OCI-LY3 (cell line): Measurements from ENCODE around the gene KRTAP6-2.

Experiments used
- H2AFZ ChIP-seq: fragments of 200-600, 300-600 bp; shearing (Covaris generic); 2 replicates; pipeline ENCODE4 v1.6.0; 2014; ENCODE audit warnings: antibody characterized with exemption, low read depth, low read length
- H3K27ac ChIP-seq: fragments of 200-600, 300-600 bp; sonication (generic); 2 replicates; pipeline ENCODE4 v1.5.1; 2014; ENCODE audit warnings: mild to moderate bottlenecking, low read length, moderate library complexity, mixed read lengths
- H3K27me3 ChIP-seq: fragments of 200-600, 300-600 bp; sonication (generic); 2 replicates; pipeline ENCODE4 v1.6.1; 2014; ENCODE audit warnings: low read depth, low read length, mixed read lengths
- H3K36me3 ChIP-seq: fragments of 200-600, 300-600 bp; sonication (generic); replicated peaks from 2 replicates; pipeline ENCODE3; 2014; ENCODE audit warnings: low read depth, low read length, mixed read lengths
- H3K4me1 ChIP-seq: fragments of 300-600, 200-600 bp; sonication (generic); 2 replicates; pipeline ENCODE4 v1.6.1; 2014; ENCODE audit warnings: low read length, mixed read lengths
- H3K4me2 ChIP-seq: fragments of 200-600, 300-600 bp; sonication (generic); 2 replicates; pipeline ENCODE4 v1.6.1; 2014; ENCODE audit warnings: low read length, mixed read lengths
- H3K4me3 ChIP-seq: fragments of 300-600, 200-600 bp; sonication (generic); 2 replicates; pipeline ENCODE4 v1.5.1; 2014; ENCODE audit warnings: antibody characterized with exemption, mild to moderate bottlenecking, low read length, moderate library complexity
- H3K79me2 ChIP-seq: fragments of 300-600, 200-600 bp; shearing (Covaris generic); 2 replicates; pipeline ENCODE4 v1.6.1; 2014; ENCODE audit warnings: mild to moderate bottlenecking, low read length, mixed read lengths
- H3K9ac ChIP-seq: fragments of 300-600, 200-600 bp; shearing (Covaris generic); 2 replicates; pipeline ENCODE4 v1.6.0; 2014; ENCODE audit warnings: mild to moderate bottlenecking, low read length, moderate library complexity
- H3K9me3 ChIP-seq: fragments of 200-600, 300-600 bp; shearing (Covaris generic); 2 replicates; pipeline ENCODE4 v1.6.1; 2014; ENCODE audit warnings: low read length, mixed read lengths; ENCODE audit not compliant: insufficient read depth
- H4K20me1 ChIP-seq: fragments of 200-600, 300-600 bp; sonication (generic); 2 replicates; pipeline ENCODE4 v1.6.1; 2016; ENCODE audit warnings: low read length, mixed read lengths; ENCODE audit not compliant: insufficient read depth
- EZH2phosphoT487 ChIP-seq: fragments of 200-600 bp; shearing (Covaris generic); IDR thresholded peaks from 2 replicates; pipeline ENCODE4 v1.6.1; 2018; ENCODE audit warnings: antibody characterized with exemption, mixed run types, low read depth
- TF ChIP-seq, protein P1 (sequence below): fragments of 200-600, 300-600 bp; sonication (generic); IDR thresholded peaks from 2 replicates; pipeline ENCODE4 v1.5.1; 2014; ENCODE audit warnings: antibody characterized with exemption, low read length, low read depth

Gene KRTAP6-2

DNA sequence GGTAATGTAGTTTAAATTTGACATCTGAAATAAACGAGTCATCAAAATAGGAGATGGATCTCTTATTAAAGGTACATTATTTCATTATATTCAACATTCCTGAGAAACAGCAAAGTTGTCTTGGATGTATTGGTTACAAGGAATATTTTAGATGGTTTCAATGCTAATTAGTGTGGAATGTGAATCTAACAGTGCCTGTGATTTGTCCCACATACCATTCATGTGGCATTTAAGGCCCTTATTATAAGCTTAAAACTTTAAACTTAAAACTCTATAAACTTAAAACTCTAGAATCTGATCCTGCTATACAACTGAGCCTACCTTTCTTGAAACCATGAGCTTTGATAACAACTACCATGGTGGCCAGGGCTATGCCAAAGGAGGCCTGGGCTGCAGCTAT is 2.1 kb upstream of the KRTAP6-2 start, which contains the start of gene KRTAP22-1:
KRTAP22-1 (plus strand) TSS at position 301 of the 400 bp plus-strand sequence.
- no peaks in the 10 kb centered on the region for H3K27me3 ChIP-seq
- no peak within 1 kb of the TSS for H2AFZ ChIP-seq

DNA sequence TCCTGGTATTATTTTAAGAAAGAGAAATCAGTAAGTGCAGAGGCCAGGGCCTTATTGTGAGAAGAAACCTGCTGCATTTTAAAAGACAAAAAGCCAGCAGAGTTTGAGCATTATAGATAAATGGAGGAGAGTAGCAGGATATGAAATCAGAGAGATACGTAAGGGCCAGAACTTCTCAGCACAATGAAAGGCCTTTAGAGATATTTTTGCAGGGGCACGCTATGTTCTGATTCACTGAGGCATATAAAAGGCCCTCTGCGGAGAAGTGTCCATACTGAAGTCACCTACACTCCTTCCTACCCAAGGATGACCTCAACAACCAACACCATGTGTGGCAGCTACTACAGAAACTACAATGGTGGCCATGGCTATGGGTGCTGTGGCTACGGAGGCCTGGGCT is 6.6 kb downstream of the KRTAP6-2 start, which contains the start of gene KRTAP6-3:
KRTAP6-3 (plus strand) TSS at position 301 of the 400 bp plus-strand sequence; CDS start at position 307, 6 bp downstream.
- Histone ChIP-seq H2AFZ (no peak within 1 kb of the TSS), H3K27me3 (no peaks in the 10 kb centered on the region), H3K9ac (no peak within 1 kb of the TSS), H4K20me1 (no peaks in the 10 kb centered on the region), H3K79me2 (no peaks in the 10 kb centered on the region), H3K36me3 (no peaks in the 10 kb centered on the region), H3K4me2 (no peak within 1 kb of the TSS), H3K27ac (no peak within 1 kb of the TSS), H3K9me3 (no peaks in the 10 kb centered on the region), H3K4me1 (no peaks in the 10 kb centered on the region), H3K4me3 (no peak within 1 kb of the TSS)
- TF ChIP-seq EZH2phosphoT487: no peak
- TF ChIP-seq, protein P1, sequence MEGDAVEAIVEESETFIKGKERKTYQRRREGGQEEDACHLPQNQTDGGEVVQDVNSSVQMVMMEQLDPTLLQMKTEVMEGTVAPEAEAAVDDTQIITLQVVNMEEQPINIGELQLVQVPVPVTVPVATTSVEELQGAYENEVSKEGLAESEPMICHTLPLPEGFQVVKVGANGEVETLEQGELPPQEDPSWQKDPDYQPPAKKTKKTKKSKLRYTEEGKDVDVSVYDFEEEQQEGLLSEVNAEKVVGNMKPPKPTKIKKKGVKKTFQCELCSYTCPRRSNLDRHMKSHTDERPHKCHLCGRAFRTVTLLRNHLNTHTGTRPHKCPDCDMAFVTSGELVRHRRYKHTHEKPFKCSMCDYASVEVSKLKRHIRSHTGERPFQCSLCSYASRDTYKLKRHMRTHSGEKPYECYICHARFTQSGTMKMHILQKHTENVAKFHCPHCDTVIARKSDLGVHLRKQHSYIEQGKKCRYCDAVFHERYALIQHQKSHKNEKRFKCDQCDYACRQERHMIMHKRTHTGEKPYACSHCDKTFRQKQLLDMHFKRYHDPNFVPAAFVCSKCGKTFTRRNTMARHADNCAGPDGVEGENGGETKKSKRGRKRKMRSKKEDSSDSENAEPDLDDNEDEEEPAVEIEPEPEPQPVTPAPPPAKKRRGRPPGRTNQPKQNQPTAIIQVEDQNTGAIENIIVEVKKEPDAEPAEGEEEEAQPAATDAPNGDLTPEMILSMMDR: no peak

More for the DNA sequence above, 2.1 kb upstream of the KRTAP6-2 start, which contains the start of gene KRTAP22-1:
- Histone ChIP-seq H3K36me3 (no peaks in the 10 kb centered on the region), H3K9me3 (no peaks in the 10 kb centered on the region), H3K79me2 (no peaks in the 10 kb centered on the region), H3K4me2 (no peak within 1 kb of the TSS), H3K27ac (no peak within 1 kb of the TSS), H3K9ac (no peak within 1 kb of the TSS), H3K4me1 (no peaks in the 10 kb centered on the region), H3K4me3 (no peak within 1 kb of the TSS), H4K20me1 (no peaks in the 10 kb centered on the region)
- TF ChIP-seq EZH2phosphoT487: no peak
- TF ChIP-seq, protein P1: no peak

DNA sequence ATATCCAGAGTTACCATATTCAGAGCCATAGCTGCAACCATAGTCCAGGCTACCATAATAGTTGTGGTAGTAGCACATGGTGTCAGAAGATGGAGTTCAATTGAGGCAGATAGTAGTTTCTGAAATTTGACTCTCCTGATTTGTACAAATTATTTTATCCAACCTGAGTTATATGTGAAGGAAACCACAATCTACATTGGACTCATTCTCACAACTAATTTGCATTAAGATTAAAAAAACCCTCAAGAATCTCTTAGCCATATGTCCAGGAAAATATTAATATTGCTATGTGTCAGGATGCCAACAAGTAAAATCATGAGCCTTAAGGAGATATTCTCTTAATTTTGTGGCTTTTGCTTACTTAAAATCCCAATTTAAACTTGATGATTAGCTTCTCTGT is 8.4 kb downstream of the KRTAP6-2 start, which contains the start of gene KRTAP22-2:
KRTAP22-2 (minus strand) TSS at position 101 of the 400 bp plus-strand sequence.
- Histone ChIP-seq H3K27ac (no peak within 1 kb of the TSS), H3K4me3 (no peak within 1 kb of the TSS), H3K4me2 (no peak within 1 kb of the TSS), H4K20me1 (no peaks in the 10 kb centered on the region), H3K4me1 (no peaks in the 10 kb centered on the region), H2AFZ (no peak within 1 kb of the TSS), H3K36me3 (no peaks in the 10 kb centered on the region), H3K27me3 (no peaks in the 10 kb centered on the region), H3K9ac (no peak within 1 kb of the TSS), H3K79me2 (no peaks in the 10 kb centered on the region), H3K9me3 (no peaks in the 10 kb centered on the region)
- TF ChIP-seq EZH2phosphoT487: no peak
- TF ChIP-seq, protein P1: no peak

DNA sequence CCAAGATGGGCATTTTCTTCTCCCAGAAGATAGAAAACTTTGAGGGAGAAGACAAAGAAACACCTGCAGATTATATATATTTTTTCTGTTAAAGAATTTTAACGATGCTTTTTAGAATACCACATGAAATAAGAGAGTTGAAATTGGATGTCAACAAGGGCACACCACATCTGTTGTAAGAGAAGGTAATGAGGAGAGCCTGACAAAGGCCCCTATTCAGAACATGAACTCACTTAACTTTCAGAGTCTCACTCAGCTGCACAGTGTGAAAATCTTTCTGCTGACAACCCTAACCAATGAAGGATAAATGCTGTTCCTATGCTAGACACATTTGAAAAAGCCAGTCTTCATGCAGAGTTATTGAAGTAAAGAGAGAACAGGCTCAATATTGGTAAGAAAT is 15.8 kb downstream of the KRTAP6-2 start:
- no peaks in the 10 kb centered on the region for H3K27me3 ChIP-seq
- no peaks in the 10 kb centered on the region for H4K20me1 ChIP-seq
- no peak overlapping the region for H3K27ac ChIP-seq
- H3K4me3 ChIP-seq: no peak overlapping the region
- no peaks in the 10 kb centered on the region for H3K9me3 ChIP-seq
- TF ChIP-seq, protein P1: no peak
- no peak for TF ChIP-seq EZH2phosphoT487
- no peaks in the 10 kb centered on the region for H3K4me1 ChIP-seq
- H3K36me3 ChIP-seq: no peaks in the 10 kb centered on the region
- H2AFZ ChIP-seq: no peak overlapping the region
- no peak overlapping the region for H3K4me2 ChIP-seq
- H3K79me2 ChIP-seq: no peaks in the 10 kb centered on the region
- no peak overlapping the region for H3K9ac ChIP-seq
